GM21360 (cell line): ENCODE results near the gene STAM.
A peak's percentile ranks its signal among the peaks of the same experiment; 100 is the strongest.
"Not testable (repeated sequence)": the region's sequence is repeated elsewhere in the genome, so short reads cannot be mapped to it uniquely, and the experiment has no call there.

Experiments
- ATAC-seq: cut with Tn5 transposase; IDR thresholded peaks from one replicate; pipeline ENCODE4 v1.9.1; 2021; ENCODE audit warnings: mild to moderate bottlenecking, moderate library complexity; ENCODE audit not compliant: unreplicated experiment

The STAM gene

DNA sequence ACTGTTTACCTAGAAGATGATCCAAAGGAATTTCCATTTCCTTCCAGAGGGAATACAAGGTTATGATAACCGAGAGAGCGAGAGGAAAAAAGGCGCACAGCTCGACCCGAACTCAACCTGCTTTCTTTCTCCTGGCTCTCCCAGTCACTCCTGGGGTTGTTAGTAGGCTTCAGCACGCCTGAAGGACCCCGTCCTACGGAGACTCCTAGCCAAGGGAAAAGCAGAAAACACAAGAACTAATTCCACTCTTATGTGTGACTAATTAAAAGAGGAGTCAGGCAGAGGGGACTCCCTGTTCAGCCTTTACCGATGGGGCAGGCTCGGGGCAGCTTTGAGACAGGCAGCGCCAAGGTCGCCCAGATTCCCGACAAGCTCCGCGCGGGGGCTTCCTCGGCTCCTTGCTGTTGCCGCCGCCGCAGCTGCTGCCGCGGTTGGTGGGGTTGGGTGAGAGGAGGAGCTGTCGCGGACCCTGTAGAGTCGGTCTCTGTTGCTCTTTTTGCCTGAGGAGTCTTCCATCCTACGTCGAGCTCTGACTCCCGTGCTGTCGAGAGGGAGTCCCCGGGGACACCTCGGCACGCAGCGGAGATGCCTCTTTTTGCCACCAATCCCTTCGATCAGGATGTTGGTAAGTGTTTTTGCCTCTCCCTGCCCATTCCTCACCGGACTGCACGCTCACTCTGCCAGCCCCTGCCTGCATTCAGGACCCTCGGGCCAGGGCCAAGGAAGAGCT, at the start of gene STAM:
Gene STAM, plus strand, starts transcription at position 397 of the 730 bp plus-strand sequence. Its CDS starts 189 bp downstream, at position 586.
- ATAC-seq: peak; percentile 89

DNA sequence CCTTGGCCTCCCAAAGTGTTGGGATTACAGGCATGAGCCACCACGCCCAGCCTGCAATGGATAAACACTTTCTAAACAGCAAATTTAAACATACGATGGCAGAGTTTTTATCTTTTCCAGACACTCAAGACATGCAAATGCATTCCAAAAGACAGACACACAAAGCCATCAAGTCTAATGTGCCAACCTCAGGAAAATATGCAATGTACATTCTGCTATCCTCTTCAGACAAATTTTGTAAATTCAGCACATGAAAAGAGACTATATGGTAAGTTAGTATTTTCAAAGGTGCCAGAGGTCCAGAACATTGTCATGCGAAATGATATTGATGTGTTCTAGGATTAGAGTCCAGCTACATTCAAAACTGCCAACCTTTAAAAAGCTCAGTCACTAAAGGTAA, 46.6 kb upstream of the STAM start:
- ATAC-seq: no peak

DNA sequence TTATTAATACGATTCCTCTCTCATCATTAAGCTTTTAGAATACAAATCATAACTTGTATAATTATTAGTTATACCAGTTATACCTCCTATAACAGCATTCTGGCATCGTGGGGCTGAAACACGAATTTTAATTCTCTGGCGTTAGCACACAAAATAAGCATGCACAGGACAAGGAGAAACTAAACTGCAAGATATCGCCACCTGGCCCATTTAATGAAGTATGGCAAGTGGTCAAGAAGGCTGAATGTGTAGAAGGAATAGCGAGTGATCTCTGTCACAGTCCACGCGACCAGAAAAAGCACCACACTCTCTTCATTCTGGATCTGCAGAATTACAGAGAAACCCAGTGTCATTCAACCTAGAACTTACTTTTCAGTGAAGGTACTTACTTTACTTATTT, 44.9 kb upstream of the STAM start:
- ATAC-seq: no peak

DNA sequence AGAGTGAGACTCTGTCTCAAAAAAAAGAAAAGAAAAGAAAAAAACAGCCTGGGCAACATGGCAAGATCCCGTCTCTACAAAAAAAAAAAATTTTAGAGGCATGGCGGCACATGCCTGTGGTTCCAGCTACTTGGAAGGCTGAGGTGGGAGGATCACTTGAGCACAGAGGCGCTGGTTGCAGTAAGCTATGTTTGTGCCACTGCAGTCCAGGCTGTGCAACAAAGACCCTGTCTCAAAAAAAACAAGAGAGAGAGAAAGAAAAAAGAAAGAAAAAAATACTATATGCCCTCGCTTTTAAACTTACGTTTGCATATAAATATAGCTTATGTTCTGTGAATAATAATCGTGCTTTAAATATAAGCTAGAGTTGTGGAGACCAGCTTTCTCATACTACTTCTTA, 38.0 kb upstream of the STAM start:
- no peak for ATAC-seq

DNA sequence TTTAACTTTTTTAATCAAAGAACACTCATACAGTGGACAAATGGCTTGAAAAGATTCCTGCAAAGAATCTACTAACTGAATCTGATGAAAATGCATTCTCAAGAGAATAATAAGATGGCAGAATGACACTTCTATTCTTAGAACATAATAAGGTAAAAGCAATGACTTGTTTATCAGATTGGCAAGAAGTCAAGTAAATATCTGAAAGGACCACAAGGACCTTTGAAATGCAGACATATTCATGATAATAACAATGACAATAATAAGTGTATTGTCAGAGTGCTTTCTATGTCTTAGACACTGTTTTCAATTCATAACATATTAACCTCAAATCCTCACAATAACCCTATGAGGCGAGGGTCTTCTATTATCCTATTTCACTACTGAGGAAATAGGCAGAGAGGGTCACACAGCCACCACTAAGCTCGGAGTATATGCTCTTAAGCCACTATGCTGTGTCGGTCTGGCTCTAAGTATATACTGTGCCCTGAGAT, 37.4 kb upstream of the STAM start:
- no peak for ATAC-seq

DNA sequence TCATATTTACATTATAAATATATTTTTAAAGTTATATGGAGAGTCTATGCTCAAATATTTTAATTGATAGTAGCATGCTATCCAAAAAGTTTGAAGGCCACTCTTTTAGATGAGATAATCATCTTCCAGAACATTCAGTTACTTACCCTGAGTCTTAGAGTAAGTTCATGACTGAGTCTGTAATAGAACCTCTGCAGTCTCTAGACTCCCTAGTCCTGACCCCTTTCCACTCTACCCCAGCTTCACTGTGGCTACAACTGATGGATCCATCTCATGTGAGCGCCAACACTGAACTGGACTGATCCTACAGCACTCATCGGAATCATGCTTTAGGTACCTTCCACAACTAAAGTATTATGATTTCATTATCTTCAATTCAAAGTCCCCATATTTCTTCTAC, 36.9 kb upstream of the STAM start:
- ATAC-seq: no peak

DNA sequence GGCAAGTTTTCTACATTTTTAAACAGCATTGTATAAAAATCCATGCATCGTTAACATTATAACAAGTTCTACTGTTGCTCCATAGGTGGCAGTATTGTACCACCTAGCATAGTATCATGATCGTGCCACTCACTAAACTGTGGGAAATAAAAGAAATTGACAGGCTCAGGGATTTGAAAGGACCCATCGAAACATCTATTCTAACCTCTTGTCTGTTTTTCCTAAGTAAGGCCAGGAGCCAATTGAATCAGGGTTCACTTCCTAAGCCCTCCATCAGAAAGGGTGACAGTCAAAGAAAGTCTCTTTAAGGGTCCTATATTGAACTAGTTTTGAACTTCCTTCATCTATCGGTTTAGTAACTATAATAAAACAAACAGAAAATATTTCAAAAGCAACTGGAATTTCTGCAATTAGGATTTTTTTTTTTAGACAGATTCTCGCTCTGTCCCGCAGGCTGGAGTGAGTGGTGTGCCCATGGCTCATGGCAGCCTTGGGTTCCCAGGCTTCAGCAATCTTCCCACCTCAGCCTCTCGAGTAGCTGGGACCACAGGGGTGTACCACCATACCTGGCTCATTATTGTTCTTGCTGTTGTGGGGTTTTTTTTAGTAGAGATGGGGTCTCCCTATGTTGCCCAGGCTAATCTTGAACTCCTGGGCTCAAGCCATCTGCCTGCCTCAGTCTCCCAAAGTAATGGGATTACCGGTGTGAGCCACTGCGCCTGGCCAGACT, 36.2 kb upstream of the STAM start:
- peak; percentile 76 for ATAC-seq

DNA sequence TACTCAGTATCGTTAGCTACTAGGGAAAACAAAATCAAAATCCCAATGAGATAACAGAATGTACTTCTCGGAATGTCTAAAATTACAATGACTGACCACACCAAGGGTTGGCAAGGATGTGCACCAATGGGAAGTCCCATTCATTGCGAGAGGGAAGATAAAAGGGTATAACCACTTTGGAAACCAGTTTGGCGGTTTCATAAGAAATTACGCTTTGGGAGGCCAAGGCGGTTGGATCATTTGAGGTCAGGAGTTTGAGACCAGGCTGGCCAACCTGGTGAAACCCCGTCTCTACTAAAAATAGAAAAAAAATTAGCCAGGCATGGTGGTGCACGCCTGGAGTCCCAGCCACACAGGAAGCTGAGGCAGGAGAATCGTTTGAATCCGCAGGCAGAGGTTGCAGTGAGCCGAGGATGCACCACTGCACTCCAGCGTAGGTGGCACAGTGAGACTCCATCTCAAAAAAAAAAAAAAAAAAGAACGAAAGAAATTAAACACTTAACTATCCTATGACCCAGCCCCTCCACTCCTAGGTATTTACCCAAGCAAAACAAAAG, 34.4 kb upstream of the STAM start:
- no peak for ATAC-seq

DNA sequence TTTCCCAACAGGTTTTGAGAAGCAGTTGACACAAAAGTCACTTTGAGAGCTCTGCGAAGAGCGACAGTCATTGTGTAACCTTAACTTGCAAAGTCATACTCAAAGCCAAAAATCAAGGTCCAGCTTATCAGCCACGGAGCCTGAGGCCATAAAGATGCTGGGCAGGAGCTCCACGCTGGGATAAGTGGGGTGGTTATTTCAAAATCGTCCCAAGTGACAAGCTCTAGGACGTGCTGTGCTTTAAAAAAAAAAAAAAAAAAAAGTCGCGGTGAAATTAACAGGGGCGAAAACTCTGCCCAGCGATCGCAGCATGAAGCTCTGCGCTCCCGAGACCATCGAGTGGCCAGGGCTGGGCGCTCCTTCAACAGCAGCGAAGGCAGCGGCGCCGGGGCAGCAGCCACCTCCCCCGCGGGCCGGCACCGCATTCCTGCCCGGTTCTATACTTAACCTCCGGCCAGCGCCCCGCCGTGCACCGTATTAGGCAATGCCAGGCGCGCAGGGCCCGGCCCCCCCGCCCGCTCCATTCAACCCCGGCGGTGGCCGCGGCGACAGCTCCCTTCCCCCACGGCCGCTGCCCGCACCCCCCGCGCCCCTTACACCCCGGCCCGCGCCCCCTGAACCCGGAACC, 27.4 kb upstream of the STAM start:
- ATAC-seq: peak; percentile 34

DNA sequence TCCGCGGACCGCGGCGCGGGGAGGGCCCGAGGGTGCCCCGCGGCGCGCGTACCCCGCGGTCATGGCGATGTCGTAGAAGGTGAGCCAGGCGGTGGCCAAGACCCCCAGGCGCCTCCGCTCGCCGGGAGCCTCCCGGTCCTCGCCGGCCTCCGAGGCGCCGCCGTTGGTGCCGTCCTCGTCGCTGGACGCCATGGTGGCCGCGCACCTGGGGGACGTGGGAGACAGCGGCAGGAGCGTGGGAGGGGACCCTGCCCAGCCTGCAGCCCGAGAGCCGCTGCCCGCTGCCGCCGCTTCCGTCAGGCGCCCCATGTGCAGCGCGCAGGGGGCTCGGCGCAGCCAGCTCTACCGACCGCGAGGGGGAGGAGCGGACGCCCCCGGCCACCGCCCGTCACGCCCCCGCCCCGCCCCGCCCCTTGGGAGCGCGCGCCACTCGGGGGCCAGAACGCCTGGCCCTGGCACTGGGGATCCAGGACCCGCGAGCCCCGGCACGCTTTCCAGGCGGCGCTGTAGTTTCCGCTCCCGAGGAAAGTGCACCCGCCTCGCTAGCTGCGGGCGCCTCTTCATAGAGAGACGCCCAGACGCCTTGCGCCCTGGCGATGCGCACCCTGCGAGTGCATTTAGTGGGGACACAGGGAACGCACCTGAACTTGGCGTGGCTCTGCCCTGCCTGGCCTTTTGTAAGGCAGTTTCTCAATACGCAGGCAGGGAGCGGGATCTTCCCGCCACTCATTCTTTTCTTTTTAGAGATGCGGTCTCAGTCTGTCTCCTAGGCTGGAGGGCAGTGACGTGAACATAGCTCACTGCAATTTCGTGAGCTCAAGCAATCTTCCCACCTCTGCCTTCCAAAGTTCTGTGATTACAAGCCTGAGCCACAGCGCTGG, 26.7 kb upstream of the STAM start, which contains the start of gene HACD1:
Gene HACD1, minus strand, starts transcription at position 344 of the 881 bp plus-strand sequence. Its CDS starts 35 bp downstream, at position 309.
- ATAC-seq: peak; percentile 65

DNA sequence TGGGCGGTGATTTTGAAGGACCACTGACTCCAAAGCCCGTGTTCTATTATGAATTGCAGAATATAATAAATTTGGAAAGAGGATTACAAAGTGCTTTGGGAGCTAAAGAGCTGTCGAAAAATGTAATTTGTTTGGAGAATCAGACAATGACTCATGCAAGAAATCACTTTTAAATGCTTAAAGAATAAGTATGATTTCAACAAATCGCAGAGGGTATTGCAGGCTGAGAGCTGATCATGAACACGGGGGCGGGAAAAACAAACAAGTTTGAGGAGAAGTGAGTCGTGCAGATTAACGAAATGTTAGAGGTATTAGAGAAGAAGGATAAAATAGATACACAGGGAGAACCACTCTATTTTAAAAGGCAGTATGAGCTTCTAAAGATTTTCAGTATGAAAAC, 21.9 kb upstream of the STAM start:
- no peak for ATAC-seq

DNA sequence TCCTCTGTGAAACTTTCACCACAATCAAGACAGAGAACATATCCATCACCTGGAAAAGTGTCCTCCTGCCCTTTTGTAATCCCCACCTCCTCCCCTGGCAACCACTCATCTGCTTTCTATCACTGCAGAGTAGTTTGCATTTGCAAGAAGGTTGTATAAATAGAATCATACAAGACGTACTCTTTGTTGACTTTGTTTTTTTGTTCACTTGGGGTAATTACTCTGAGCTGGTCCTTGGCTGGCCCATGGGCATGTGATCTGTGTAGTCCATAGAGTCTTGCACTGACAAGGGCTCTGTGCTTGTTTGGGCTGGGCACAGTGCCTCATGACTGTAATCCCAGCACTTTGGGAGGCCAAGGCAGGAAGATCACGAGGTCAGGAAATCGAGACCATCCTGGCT, 19.0 kb upstream of the STAM start:
- ATAC-seq: no peak

DNA sequence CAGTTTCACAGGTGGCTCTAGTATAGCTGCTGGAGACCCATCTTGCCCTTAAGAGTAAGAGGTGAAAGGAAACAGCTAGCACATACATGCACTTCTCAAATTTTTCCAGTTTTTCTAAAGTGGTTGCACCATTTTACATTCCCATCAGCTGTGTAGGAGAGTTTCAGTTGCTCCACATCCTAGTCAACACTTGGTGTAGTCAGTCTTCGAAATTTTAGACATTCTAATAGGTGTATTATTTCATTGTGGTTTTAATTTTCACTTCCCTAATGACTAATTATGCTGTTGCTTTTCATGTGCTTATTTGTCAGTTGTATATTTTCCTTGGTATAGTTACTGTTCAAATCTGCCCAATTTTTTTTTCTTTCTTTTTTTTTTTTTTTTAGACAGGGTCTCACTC, 17.3 kb upstream of the STAM start:
- no peak for ATAC-seq

DNA sequence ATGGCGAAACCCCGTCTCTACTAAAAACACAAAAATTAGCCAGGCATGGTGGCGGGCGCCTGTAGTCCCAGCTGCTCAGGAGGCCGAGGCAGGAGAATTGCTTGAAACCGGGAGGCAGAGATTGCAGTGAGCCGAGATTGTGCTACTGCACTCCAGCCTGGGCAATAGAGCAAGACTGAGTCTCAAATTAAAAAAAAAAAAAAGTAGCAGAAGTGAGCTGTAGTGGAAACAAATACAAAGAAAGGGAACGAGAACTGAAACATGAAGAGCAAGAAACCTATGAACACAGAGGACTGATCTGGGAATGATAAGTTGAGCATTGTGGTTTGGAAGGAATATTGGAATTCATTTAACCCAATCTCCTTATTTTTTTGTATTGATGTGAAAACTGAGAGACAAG, 11.4 kb upstream of the STAM start:
- not testable (repeated sequence) for ATAC-seq

DNA sequence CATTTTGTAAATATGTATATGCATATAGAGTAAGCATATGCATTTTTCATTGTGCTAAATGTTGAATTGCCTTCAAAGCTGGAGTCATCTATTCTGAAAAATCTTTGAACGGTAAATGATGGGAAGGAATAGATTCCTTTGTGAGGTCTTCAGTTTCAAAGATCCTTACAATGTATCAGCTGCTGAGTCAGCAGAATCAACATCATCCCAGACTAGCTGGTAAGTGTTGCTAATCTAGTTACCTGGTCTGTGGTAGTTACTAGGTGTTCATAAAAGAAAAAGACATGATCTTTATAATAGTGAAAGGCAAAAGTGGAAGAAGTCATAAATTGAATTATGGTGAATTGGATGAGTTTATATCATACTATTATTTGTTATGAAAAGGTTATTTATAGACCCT, 10.6 kb upstream of the STAM start:
- no peak for ATAC-seq

DNA sequence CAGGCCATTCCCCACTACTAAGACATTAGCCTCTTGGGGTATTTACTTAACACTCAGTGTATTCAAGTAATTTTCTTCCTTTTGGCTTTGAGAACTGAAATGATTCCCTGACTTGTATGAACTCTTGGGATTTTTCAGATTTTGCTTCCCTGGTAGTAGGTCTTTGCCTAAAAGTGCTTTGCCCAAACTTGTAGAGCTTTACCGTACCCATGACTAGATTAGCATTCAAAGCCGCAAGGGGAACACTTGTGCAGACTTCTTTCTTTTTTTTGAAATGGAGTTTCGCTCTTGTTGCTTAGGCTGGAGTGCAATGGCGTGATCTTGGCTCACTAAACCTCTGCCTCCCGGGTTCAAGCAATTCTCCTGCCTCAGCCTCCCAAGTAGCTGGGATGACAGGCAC, 6.1 kb upstream of the STAM start:
- no peak for ATAC-seq

DNA sequence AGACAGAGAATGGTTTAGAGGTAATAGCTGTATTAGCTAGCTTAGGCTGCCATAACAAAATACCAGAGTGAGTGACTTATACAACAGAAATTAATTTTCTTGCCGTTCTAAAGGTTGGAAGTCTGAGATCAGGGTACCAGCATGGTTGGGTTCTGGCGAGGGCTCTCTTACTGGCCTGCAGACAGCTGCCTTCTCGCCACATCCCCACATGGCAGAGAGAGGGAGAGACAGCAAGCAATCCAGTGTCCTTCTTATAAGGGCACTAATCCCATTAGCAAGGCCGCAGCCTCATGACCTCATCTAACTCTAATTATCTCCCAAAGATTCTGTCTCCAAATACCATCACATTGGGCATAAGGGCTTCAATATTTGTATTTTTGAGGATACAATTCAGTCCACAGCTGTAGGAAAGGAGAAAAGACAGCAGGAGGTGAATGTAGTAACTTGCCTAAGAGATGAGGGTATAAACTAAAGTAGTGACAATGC, 3.6 kb upstream of the STAM start:
- no peak for ATAC-seq

DNA sequence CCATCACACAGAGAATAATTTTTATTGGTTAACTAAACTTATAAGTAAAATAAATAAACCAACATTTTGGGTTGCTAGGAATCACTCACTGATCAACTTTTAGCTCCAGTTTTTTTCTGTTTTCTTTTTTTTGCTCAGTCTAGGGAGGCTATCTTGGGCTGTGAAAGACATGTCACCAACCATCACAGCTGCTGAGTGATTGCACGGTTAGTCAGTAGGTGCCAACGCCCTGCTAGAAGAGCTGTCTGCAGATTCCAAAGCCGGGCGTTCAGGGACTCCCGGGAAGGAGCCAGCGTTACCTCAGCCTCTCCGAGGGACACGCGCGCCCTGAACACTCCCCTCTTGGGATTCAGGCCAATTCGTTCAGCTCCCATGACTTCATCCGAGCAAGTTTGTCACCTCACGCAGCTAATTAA, 604 bp upstream of the STAM start:
- ATAC-seq: peak; percentile 24

DNA sequence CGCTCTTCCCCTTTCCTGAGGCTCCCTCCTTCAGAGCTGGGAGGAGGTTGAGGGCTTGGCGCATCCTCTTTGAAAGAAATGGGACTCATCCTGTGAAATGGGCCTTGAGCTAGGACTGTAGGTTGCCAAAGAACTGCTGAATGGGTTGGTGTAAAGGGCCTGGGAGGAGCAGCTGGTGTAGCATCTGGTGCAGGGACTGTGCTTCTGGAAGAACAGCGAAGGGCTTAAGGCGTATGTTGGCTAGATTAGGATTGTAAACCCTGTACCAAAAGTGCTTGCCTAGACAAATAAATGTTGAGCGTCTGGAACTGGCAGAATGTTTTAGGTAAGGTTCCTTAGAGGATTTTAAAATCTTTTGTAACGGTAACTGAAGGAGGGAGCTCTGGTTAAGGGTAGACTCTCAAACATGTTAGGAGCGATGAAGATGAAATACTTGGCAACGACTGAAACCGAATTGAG, 563 bp downstream of the STAM start:
- ATAC-seq: peak; percentile 27
